ENCODE results near the gene ELP4. TPM values are rescaled to one million over a fixed set of nuclear protein-coding genes. Genes with fewer than 3 reads are reported as not detected.

The ELP4 gene
- total and polyA plus RNA-seq, 9 of the 15 experiments (the other 6 are each of a cell fraction or from before 2014, with no cell fraction given) = 24.1 to 60.3 (median 38.7) TPM

- ATAC-seq = no peak
- Histone ChIP-seq H3K79me2 (ENCODE audit: control insufficient read depth, insufficient read depth, low read length) (no peaks in the 10 kb centered on the region), H3K4me3 (no peak overlapping the region), H2AFZ (ENCODE audit: low read depth, low read length) (no peak overlapping the region), H3K36me3 (ENCODE audit: control insufficient read depth, insufficient read depth, low read length) (no peaks in the 10 kb centered on the region), H3K4me2 (ENCODE audit: insufficient read depth, low read length) (no peak overlapping the region), H4K20me1 (replicated peaks; ENCODE audit: control insufficient read depth, insufficient read depth, low read length) (no peaks in the 10 kb centered on the region), H3K4me1 (replicated peaks in 1 of 2; ENCODE audit: control insufficient read depth in 2 of 2, insufficient read depth in 2 of 2, low read length in 2 of 2) (no peaks in the 10 kb centered on the region; a peak in 1 of 5 replicates), H3K9me1 (ENCODE audit: control insufficient read depth, insufficient read depth, low read length) (no peaks in the 10 kb centered on the region), H3K27me3 (ENCODE audit: control insufficient read depth in 2 of 2, insufficient read depth in 2 of 2, low read length in 2 of 2) (peaks cover 0 to 21% of the 10 kb centered on the region in 2 experiments; a peak in 3 of 5 replicates), H3K27ac (ENCODE audit: extremely low read depth, low read depth, low read length) (no peak overlapping the region), H3K9me3 (replicated peaks; ENCODE audit: control insufficient read depth, insufficient read depth, low read depth, low read length) (no peaks in the 10 kb centered on the region), H3K9ac (ENCODE audit: insufficient read depth in 1 of 2, low read depth in 2 of 2, low read length in 2 of 2) (no peak overlapping the region)
- 50% methylated on average over 25 of the region's 31 CpGs for WGBS (ENCODE audit: insufficient coverage, low coverage, missing lambda C conversion rate)
- DNase-seq (ENCODE audit: extremely low read depth in 1 of 4, low spot score in 3 of 4) = no peak
- FAIRE-seq = no peak
- no TSS peak for BruUV-seq (replicated peaks)
- intact Hi-C loops (cut with micrococcal nuclease) = no loop called here
- ChIA-PET POLR2A (no interaction called here), CTCF (ENCODE audit: low intra/inter-chr PET ratio) (no interaction called here)
- TF ChIP-seq AFF4 (CRISPR knock-in tag; IDR thresholded peaks at IDR 0.05) (no peak), CHD1 (IDR thresholded peaks at IDR 0.05; ENCODE audit: low read length) (no peak), PREB (CRISPR knock-in tag; IDR thresholded peaks at IDR 0.05) (no peak), RBM17 (IDR thresholded peaks at IDR 0.05; ENCODE audit: borderline replicate concordance, low read depth, low read length) (no peak), ZBTB26 (CRISPR knock-in tag; IDR thresholded peaks at IDR 0.05) (no peak), CBFA2T3 (IDR thresholded peaks at IDR 0.05) (no peak), BACH1 (tag; IDR thresholded peaks at IDR 0.05) (no peak), ARNT (IDR thresholded peaks at IDR 0.05) (no peak), ZC3H11A (IDR thresholded peaks at IDR 0.05; ENCODE audit: low read depth, low read length) (no peak)
- in situ Hi-C loops (cut with MboI) = no loop called here
These were observed 287.9 kb downstream of the ELP4 start for GRCh38 chr11:31797190-31798056.

Data from K562 (cell line).